Measurements from ENCODE around the gene ARHGEF19.
A peak's percentile ranks its signal among the peaks of the same experiment; 100 is the strongest.
"Not testable (repeated sequence)": the region's sequence is repeated elsewhere in the genome, so short reads cannot be mapped to it uniquely, and the experiment has no call there.

ARHGEF19 gene

DNA sequence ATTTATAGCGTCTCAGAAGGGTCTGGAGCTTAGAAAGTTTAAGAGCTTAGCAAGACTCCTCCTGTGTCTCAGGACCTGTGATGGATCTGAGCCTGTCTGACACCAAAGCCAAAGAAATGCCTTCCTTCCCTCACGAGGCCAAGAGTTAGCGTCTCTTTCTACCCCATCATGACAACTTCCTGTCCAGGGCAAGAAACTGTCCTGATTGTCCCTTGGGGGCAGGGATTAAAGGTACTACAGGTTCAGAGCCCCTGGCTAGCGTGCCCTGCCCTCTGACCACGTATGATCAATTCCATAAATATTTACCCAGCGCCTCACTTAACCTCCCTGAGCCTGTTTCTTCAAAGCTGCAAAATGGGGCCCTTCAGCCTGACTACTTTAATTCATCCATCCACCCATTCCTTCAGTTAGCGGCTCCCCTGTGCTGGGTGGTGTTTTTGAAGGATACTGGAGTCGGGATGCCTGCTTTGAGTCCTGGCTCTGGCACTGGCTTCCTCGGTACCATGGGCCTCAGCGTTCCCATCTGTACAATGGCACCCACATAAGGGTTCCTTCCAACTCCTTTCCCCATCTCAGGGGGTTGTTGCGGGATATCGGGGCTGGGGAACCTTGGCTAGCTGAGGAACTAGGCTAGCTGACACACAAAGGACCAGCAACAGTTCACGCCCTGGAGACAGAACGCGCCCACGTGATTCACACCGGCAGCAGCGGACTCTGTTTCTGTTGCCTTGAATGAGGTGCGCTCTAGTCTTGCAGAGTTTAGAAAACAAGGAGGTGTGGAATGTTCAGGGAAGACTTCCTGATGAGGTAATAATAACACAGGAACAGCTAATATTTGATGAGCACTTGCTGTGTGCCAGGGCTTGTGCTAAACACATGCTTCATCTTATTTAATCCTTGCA is 33.6 kb downstream of the ARHGEF19 start:
- no peak for DNase-seq

DNA sequence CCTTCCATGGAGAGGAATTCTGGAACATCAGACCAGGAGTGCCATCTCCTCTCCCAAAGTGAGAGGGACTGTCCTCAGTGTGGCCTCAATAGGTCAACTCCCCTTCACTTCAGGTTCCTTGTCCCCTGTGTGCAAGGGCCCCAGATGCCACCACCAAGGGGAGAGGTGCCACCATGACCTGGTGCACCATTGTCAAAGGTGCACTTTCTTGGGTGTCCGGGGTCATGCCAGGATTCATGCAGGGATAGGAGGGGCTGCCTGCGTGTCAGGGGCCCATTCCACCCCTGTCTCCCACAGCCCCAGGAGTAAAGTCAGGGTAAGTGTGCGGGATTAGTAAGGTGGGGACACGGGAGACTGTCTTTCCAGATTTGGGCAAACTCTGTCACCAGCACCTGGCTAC is 35.1 kb downstream of the ARHGEF19 start:
- no peak for DNase-seq

DNA sequence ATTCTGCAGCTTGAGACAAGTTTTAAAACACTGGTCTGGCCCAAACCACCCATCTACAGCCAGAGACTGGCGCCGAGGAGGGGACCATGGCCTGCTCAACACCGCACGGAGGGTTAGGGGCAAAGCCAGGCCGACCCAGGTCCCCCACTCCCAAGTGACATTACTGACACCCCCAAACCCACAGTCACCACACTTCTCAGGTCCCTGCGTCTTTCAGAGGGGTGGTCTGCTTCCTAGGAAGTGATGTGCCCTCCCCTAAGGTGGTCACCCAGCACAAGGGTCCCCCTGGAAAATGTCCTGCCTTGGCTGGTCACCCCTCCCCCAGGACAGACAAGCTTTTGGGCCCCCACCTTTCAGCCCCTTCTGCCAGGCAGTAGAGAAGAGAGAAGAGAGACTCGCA is 35.8 kb downstream of the ARHGEF19 start:
- no peak for DNase-seq

DNA sequence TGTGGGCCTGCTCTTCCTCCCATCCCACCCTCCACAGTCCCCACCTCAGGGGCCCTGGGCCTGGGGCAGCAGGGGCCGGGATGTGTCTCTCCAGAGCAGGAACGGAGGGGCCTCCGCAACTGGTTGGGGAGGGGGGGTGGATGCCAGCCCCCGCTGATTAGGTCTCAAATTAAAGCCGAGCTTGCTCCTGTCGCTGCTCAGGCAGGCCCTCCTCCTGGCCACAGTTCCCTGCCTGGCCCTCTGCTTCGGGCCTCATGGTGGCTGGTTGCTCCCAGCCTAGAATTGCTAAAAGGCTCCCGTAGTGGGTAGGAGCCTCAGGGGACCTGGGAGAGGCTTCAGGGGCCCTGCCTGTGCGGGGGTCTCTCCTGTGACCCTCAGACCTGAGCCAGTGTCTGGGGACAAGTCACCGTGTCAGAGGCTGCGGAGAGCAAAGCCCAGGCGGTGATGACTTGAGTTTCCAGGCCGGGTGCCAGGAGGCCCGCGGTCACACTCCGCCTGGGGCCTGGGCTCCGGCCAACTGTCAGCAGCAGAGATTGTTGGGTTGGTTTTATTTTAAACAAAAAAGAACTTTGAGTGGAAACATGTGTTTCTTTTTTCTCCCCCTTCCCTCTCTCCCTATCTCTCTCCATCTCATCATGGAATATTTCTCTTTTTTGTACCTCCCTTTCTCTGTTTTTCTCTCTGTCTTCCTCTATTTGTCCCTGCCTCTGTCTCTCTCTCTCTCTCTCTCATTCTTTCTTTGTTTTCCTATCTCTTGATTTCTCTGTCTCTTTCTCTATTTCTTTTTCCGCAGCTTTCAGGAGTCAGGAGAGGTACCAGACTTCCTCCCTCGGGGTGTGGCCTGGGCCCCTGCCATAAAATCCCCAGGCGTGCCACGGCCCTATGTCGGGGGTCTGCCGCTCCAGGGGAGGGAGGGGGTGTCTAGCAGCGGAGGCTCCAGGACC is 36.6 kb downstream of the ARHGEF19 start:
- no peak for DNase-seq

DNA sequence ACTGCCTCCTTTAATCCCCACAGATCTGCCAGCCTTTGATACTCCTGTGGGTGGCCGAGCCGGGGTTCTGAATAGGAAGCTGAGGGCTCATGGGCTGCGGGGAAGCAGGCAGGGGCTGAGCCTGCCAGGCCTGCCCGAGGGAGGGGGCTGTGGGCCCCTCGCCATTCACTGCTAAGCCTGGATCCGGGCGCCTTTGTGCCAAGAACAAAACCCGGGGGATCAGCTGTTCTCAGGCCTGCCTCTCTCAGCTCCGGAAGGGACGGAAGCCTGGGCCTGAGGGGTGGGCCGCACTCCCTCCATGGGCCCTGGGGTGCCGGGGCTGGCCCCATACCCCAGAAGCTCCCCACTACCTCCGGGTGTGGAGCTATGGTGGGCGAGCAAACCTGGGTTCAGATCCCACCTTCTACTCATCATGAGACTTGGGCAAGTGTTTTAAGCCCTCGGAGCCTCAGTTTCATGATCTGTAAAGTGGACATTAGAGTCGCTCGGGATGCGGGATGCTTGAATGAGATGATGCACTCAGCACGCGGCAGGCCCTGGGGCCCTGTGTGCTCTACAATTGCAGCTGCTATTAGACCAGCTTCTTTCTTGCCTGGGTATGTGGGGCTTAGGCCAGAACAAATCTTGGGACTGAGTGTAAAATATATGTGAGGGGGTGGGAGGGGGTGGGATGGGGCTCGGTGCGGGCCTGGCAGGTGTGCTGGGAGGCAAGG is 37.4 kb downstream of the ARHGEF19 start:
- DNase-seq, result no peak

DNA sequence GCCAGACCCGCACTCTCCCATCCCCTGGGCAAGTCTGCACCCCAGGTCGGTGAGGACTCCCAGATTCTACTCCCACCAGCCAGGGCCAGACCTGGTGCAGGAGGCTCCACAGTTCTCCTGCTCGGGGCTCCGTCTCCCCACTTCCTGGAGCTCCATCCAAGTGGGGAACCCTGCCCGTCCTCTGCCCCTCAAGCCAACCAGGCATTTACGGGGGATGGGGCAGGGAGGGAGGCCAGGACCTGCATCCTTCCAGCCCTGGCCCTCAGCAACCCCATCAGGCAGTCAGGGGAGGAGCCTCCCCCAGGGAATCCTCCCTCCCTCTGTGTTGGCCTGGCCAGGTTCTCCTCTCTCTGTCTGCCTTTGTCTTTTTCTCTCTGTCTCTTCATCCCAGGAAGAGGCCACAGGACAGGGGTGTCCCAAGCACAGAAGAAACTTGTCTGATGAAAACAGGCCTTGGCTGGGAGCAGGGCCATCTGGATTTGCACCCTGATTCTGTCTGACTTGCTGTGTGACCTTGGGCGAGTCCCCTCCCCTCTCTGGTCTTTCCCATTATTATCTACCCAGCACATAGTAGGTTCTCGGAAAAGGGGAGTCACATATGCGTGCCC is 38.1 kb downstream of the ARHGEF19 start:
- DNase-seq, result no peak

DNA sequence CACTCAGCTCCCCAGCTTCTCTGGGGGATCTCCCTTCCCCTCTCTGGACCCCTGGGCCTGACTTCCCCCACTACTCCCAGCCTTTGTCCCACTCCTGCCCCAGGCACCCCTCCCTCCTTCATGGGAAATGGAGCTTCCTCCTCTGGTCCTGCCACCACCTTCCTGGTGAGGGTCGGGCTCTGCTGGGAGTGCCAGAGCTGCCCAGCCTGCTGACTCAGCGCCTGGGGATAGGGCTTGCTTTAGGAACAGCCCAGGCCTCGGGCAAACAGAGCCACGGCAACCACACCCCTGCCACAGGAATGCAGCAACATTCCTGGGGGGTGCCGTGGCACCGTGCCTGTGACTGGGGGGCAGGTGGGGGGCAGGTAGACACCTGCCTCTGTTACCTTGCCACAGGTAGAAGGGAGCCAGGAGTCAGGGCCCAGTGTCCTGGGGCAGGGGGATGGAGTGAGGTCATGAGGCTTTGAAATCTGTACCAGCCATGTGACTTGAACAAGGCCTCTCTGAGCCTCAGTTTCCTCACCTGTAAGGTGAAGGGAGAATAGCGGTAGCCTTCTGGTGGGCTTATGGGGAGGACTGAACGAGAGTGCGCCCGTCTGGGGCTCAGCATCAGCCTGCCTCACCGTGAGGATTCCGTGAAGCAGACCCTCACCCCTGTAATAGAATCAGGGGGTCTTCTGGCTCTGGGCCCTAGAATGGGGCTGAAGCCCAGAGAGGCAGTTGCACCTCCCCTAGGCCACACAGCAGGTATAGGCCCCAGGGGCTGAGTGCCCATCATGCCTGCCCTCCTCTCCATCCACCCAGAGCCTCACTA is 38.8 kb downstream of the ARHGEF19 start:
- DNase-seq, result no peak

DNA sequence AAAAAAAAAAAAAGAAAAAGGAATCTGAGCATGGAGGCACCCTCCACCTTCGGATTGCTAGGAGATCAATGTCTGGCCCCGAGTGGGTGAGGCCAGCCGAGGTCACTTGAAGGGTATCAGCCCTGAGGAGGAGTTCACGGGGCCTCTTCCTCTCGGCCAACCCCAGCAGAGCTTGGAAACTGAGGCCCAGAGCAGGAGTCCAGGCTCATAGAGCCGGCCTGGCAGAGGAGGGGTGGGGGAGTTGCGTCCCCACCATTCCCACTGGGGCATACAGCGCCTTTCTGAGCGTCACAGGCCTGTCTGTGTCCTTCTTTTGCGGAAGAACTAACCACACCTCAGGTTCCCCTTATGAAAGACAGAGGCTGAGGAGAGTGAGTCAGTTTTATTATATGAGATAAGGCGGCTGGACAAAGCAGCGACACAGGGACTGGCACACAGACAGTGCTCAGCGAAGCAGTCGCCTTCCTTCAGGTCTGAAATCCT is 39.4 kb downstream of the ARHGEF19 start:
- no peak for DNase-seq

DNA sequence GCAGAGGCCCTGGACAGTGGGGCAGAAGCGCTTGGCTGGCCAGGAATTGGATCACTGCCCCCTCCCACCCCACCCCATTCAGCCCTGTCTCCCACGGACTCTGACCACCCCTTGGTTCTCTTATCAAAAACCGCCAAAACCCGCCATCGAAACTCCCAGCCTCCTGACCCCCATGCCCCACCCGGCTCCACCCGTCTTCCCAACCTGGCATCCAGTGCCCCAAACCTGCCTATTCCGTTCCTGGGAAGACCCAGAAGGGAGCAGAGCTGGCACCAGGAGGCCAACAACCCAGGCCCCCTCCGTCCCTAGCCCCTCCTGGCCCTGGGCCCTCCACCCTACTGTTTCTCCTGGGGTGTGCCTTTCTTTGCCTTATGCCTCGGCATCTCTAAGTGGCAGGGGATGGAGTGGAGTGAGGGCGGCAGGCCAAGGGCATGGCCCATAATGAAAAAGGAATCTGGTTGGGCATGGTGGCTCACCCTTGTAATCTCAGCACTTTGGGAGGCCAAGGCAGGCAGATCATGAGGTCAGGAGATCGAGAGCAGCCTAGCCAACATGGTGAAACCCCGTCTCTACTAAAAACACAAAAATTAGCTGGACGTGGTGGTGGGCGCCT is 40.1 kb downstream of the ARHGEF19 start:
- no peak for DNase-seq

DNA sequence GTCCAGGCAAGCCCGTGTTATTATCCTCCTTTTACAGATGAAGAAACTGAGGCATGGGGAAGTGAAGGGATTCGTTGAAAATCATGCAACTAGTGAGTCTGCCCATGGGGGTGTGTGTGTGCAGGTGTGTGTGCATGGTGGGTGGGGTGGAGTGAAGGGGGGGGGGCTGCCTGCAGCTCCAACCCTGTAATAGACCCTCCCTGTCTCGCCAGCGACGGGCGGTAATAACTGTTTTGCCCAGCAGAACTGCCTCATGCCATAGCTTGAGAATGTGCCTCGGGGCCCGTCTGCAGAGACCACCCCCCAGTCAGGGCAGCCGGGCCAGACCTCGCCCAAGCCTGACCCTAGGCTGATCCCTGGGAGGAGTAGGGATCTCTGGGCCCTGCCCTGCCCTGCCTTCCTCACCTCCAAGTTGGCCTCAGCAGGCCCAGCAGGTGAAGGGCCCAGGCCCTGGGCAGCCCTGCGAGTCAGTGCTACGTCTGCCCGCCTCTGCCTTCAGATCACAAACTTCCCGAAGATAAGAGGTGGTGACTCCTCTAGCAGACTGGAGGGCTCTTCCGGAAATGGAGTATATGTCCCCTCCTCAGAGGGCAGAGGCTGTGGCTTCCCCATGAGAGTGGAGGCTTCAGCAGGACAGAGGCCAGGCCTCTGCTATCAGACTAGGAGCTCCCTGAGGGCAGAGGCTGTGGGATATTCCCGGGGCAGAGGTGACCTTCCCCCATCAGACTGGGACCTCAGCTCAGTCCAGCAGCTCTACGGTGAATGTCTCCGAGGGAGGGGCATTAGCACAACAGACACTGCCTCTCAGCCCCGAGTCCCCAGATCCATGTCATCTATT is 40.9 kb downstream of the ARHGEF19 start:
- DNase-seq, result no peak

DNA sequence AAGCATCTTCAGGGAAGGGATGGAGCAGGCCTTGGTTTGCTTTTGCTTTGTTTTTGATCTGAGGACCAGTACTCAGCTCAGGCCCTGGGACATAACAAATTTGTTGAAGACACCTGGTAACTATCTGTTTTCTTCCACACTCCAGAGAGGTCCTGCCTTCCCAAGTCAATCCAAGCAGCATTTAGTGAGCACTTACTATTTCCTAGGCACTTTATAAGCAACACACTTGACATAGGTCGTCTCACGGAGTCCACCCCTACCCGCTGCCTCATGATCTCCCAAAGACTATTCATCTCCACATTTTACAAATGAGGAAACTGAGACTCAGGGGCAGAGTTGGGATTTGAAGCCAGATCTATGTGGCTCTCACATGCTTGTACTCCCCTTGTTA is 42.2 kb downstream of the ARHGEF19 start:
- no peak for DNase-seq

DNA sequence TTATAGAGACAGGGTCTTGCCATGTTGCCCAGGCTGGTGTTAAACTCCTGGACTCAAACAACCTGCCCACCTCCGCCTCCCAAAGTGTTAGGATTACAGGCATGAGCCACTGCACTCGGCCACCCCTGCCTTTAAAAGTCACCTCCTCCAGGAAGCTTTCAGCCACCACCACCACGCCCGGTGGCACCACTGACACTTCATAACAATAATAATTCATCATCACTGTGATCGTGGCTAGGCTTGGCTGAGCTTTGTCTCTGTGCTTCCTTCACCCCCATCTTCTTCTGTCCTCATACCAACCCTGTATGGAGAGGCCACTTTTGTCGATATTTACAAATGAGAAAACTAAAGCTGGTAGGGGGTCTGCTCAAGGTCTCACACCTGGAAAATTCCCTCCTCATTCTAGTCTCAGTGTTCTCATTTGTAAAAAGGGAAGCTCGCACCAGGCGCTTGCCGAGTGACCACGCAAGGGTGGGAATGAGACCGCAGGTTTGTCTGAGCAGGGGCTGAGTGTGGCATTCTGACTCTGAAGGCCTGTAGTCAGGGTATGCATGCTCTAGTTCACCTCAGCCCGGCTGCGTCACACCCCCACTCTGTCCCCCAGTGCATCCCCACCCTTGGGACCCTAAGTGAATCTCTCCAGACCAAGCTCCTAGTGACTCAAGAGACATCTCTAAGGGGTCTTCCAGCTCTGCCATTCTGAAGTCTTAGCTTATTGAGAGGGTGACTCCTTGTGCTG is 43.7 kb downstream of the ARHGEF19 start:
- no peak for DNase-seq

DNA sequence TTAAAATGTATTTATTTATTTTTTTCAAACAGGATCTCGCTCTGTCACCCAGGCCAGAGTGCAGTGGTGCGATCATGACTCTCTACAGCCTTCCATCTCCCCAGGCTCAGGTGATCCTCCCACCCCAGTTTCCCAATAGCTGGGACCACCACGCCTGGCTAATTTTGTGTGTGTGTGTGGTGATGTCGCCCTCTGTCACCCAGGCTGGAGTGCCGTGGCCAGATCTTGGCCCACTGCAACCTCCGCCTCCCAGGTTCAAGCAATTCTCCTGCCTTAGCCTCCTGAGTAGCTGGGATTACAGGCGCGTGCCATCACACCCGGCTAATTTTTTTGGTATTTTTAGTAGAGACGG is 44.3 kb downstream of the ARHGEF19 start:
- DNase-seq, result not testable (repeated sequence)

DNA sequence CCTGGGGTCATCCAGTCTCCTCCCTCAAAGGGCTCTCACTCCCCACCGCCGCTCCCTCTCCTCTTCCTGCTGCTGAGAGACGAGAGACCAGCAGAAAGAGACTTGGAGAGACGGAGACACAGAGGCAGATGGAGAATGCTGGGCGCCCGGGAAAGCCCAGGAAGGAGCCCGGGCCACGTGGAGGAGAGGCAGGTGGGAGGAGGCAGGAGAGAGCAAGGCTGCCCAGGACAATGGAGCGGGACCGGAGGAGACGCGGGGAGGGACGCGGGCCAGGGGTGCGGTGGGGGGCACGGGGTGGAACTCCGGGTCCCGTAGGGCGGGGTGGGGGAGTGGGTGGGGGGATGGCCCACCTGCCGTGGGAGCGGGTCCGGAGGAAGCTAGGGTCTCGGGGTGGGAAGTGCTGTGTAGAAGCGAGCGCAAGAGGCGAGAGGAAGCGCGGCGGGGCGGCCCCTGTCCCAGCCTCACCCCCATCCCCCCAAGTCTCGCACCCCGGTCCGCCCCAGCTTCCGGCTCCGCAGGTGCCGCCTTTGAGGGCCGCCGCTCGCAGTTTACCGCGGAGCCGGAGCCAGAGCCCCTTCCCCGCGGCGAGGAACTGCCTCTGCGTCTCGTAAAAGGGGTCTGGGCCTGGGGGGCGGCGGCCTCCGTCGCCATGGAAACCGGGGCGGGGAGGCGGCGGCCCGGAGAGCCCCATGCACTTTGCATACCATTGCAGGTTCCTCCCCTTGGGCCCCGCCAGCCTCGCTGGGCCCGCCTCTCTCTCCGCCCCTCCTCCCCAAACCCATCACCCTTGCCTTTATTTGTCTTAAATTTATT is 44.9 kb downstream of the ARHGEF19 start:
- peak; percentile 61 for DNase-seq

DNA sequence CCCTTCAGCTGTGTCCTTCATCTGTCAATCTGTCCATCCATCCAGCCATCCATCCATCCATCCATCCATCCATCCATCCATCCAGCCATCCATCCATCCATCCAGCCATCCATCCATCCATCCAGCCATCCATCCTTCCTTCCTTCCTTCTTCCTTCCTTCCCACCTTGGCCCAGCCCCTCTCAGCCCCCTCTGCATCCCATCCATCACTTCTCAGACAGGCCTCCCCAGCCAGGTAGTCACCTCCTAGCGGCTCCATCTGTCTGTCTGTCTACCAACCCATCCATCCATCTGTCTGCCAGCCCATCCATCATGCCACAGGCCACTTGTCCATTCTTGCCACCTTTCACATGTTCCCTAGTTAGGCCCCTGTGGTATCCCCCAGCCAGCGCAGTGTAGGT is 46.3 kb downstream of the ARHGEF19 start:
- no peak for DNase-seq

DNA sequence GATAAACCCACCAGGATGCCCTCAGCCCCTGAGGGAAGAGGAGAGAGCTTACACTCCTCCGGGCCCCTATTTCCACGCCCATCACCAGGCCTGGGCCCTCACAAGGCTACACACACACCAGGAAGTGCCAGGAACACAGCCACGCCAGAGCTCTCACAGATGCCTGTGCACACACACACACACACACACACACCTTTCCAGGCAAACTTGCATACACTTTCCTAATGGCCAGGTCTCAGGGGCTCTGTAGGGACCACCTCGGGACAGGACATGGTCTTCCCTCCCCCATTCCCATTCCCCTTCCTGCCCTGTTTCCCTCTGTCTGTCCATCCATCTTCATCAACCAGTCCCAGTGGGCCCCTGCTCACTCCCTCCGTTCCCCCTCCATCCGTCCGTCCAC is 46.9 kb downstream of the ARHGEF19 start:
- DNase-seq, result no peak

DNA sequence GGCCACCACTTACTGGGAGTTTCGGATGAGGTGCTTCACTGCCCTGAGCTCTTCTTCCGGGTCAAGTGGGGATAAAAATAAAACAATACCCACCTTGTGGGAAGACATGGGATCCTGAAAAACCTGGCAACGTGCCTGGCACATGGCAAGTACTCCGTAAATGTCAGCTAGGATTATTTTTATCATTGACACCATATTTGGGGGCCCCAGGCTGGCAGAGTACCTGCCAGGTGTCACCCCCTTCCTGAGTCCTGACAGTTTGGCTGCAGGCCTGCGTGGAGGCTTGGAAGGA is 47.4 kb downstream of the ARHGEF19 start:
- no peak for DNase-seq

DNA sequence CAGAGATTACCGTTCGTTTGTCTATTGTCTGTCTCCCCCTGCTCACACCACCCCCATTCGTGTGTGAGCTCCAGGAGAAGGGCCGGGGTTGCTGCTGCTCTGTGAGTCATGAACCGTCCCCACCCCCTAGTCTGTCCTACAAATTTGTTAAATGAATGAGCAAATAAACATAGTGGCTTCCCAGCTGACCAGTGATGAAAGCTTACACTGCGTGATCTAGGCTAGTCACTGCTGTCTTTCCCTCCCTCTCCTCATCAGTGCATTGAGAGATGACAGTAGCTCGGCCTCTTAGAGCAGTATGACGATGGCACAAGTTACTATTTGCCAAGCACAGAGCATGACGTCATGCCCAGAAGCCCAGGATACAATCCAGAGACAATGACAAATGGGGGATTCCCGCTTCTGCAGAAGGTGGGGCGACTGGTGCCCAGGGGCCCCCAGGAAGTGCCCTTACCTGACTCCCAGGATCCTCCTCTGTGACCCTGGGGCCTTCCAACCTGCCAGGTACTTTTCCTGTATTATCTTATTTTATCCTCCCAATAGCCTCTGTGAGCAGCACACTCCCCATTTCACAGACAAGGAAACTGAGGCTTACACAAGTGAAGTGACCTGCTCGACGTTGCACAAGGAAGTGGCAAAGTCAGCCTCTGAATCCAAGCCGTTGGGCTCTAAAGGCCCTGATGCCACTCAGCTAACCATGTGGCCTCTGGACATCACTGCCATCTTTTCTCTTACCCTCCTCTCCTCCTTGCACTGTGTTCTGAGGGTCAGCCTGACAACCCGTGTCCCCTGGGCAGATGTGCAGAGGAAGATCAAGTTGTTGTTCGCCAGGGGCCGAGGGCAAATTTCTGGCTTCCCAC is 48.0 kb downstream of the ARHGEF19 start:
- DNase-seq, result no peak
